Endothelial cell of umbilical vein (primary cell): ENCODE results near the gene CNTFR. TPM values are rescaled to one million over a fixed set of nuclear protein-coding genes. Genes with fewer than 3 reads are reported as not detected.

Experiments
- BruUV-seq: library from RNA; stranded (reverse); fragments of 400-500 nt; replicated peaks from 2 replicates; lab custom pipeline; 2021; lab: Mats Ljungman, UMichigan
- CTCF ChIA-PET: fragments of 300-600, 350-600 bp; sonication (Branson Sonifier 250); formaldehyde crosslinking; loops from one replicate; lab custom pipeline; 2021; ENCODE audit warnings: antibody characterized with exemption, inconsistent platforms; lab: Charles Lee
- POLR2A ChIA-PET: fragments of 300-600, 350-600 bp; sonication (Branson Sonifier 250); formaldehyde crosslinking; loops from one replicate; lab custom pipeline; 2021; ENCODE audit warnings: antibody characterized with exemption, inconsistent platforms; lab: Charles Lee
- DNase-seq: peaks from one replicate; pipeline ENCODE4 v3.0.0-alpha.2; 2011; ENCODE audit warnings: low read depth, low spot score
- FAIRE-seq: peaks from 2 replicates; lab custom pipeline; 2011; peaks lifted over from hg19 to GRCh38; lab: Jason Lieb, UNC
- H2AFZ ChIP-seq: 2 replicates; pipeline ENCODE4 v1.6.0; 2012; ENCODE audit warnings: low read depth, low read length, control low read depth, inconsistent platforms
- H3K27ac ChIP-seq: 2 replicates; pipeline ENCODE4 v1.5.1; 2011; ENCODE audit warnings: low read depth, mild to moderate bottlenecking, control low read depth, low read length, moderate library complexity; ENCODE audit not compliant: insufficient read depth
- H3K27me3 ChIP-seq, 2 experiments: 2 replicates each; pipeline versions ENCODE4 v1.6.0 to v1.6.1; 2011; ENCODE audit warnings: low read length in 2 of 2, mixed read lengths in 1 of 2; ENCODE audit not compliant: control insufficient read depth in 2 of 2, insufficient read depth in 2 of 2
- H3K36me3 ChIP-seq, 2 experiments: 2 replicates in 1 of 2; 3 replicates in 1 of 2; pipeline ENCODE4 v1.5.1; 2011; ENCODE audit warnings: low read length in 2 of 2, mild to moderate bottlenecking in 1 of 2, moderate library complexity in 1 of 2; ENCODE audit not compliant: control insufficient read depth in 2 of 2, insufficient read depth in 2 of 2; ENCODE audit errors: extremely low read depth in 1 of 2
- H3K4me1 ChIP-seq: 3 replicates; pipeline ENCODE4 v1.5.1; 2011; ENCODE audit warnings: mild to moderate bottlenecking, low read length; ENCODE audit not compliant: control insufficient read depth, insufficient read depth; ENCODE audit errors: extremely low read depth
- H3K4me2 ChIP-seq: 2 replicates; pipeline ENCODE4 v1.6.1; 2011; ENCODE audit warnings: low read length, control low read depth, mixed read lengths; ENCODE audit not compliant: insufficient read depth
- H3K4me3 ChIP-seq, 3 experiments: fragments of 200-600 bp in 1 of 3; sonication (generic), shearing (Covaris generic) in 1 of 3; replicated peaks in 1 of 3; 2 replicates each; pipeline ENCODE4 v1.5.1; 2011 to 2016; ENCODE audit warnings: control low read depth in 3 of 3, low read length in 3 of 3, mild to moderate bottlenecking in 2 of 3, inconsistent platforms in 1 of 3, low read depth in 1 of 3, moderate library complexity in 1 of 3; ENCODE audit not compliant: insufficient read depth in 1 of 3
- H3K79me2 ChIP-seq: 2 replicates; pipeline ENCODE4 v1.6.0; 2012; ENCODE audit warnings: low read length, inconsistent platforms; ENCODE audit not compliant: control insufficient read depth, insufficient read depth
- H3K9ac ChIP-seq: replicated peaks from 2 replicates; pipeline ENCODE3; 2011; ENCODE audit warnings: low read length, control low read depth; ENCODE audit not compliant: insufficient read depth; ENCODE audit errors: extremely low read depth
- H3K9me1 ChIP-seq: replicated peaks from 3 replicates; pipeline ENCODE4 v1.6.0; 2011; ENCODE audit warnings: mild to moderate bottlenecking, low read length; ENCODE audit not compliant: control insufficient read depth, insufficient read depth; ENCODE audit errors: extremely low read depth
- H3K9me3 ChIP-seq: replicated peaks from 2 replicates; pipeline ENCODE4 v1.5.1; 2012; ENCODE audit warnings: low read length, inconsistent platforms; ENCODE audit not compliant: control insufficient read depth, insufficient read depth
- H4K20me1 ChIP-seq: replicated peaks from 2 replicates; pipeline ENCODE3; 2011; ENCODE audit warnings: mild to moderate bottlenecking, low read length; ENCODE audit not compliant: control insufficient read depth, insufficient read depth; ENCODE audit errors: extremely low read depth
- EZH2 ChIP-seq: IDR thresholded peaks from 2 replicates; pipeline ENCODE4 v1.6.1; 2012; ENCODE audit warnings: borderline replicate concordance, low read depth, mild to moderate bottlenecking, moderate library complexity, low read length, inconsistent platforms; ENCODE audit not compliant: severe bottlenecking
- FOS ChIP-seq: IDR thresholded peaks from 2 replicates; pipeline ENCODE4 v1.6.1; 2011; ENCODE audit warnings: mild to moderate bottlenecking, low read length, moderate library complexity, borderline replicate concordance; ENCODE audit not compliant: insufficient read depth
- GATA2 ChIP-seq: IDR thresholded peaks from 2 replicates; pipeline ENCODE4 v1.7.0; 2011; ENCODE audit warnings: low read depth, mild to moderate bottlenecking, moderate library complexity, mixed read lengths, low read length; ENCODE audit not compliant: insufficient read length, insufficient read depth
- JUN ChIP-seq: IDR thresholded peaks from 2 replicates; pipeline ENCODE4 v1.6.1; 2011; ENCODE audit warnings: borderline replicate concordance, low read depth; ENCODE audit not compliant: insufficient read length, insufficient read depth
- MYC ChIP-seq: IDR thresholded peaks from one replicate; pipeline ENCODE4 v1.6.1; 2011; ENCODE audit warnings: mild to moderate bottlenecking, low read depth, low read length
- POLR2A ChIP-seq: IDR thresholded peaks from 2 replicates; pipeline ENCODE4 v1.6.1; 2012; ENCODE audit warnings: low read depth, mild to moderate bottlenecking, control low read depth, low read length
- POLR2AphosphoS5 ChIP-seq: IDR thresholded peaks from 2 replicates; pipeline ENCODE4 v1.6.1; 2012; ENCODE audit warnings: low read depth, mild to moderate bottlenecking, control low read depth, low read length, moderate library complexity; ENCODE audit not compliant: insufficient read depth
- dilution Hi-C: fragments of 300-500 bp; cut with MboI; formaldehyde crosslinking; loops from one replicate; pipeline ENCODE4 v1.15.0; 2019; ENCODE audit warnings: low sequenced_read_pairs; ENCODE audit not compliant: extremely low pct_ligation_motif_present
- intact Hi-C: fragments of 100-400 bp; cut with micrococcal nuclease; formaldehyde crosslinking; loops from one replicate; pipeline ENCODE4 v1.10.0; 2022
- polyA plus RNA-seq, 4 experiments: library from polyadenylated mRNA; depleted of rRNA in 3 of 4; stranded (reverse) in 3 of 4; unstranded in 1 of 4; fragments of >200 nt; gene quantifications; 2 replicates each; pipeline versions ENCODE4 v1.2.1 to v1.2.3, GENCODE V29; 2011 to 2012; ENCODE audit warnings: missing spikeins in 1 of 4
- total RNA-seq: library from RNA; stranded (reverse); gene quantifications from 2 replicates; pipeline ENCODE4 v1.2.3, GENCODE V29; 2021
- TF ChIP-seq, protein P1 (sequence below): IDR thresholded peaks from 2 replicates; pipeline ENCODE4 v1.6.1; 2011; ENCODE audit not compliant: insufficient read depth, insufficient read length
- TF ChIP-seq, protein P2 (sequence below), 2 donors: IDR thresholded peaks; 1 replicate in 1 of 2; 2 replicates in 1 of 2; pipeline ENCODE4 v1.5.1; 2011; ENCODE audit warnings: low read length in 2 of 2, mild to moderate bottlenecking in 2 of 2, moderate library complexity in 2 of 2, control low read depth in 1 of 2, inconsistent platforms in 1 of 2, low read depth in 1 of 2; ENCODE audit not compliant: insufficient read depth in 1 of 2; ENCODE audit errors: extremely low read depth in 1 of 2

CNTFR gene
- total and polyA plus RNA-seq, 2 donors (not counting 3 experiments of a cell fraction or from before 2014, with no cell fraction given): not detected

DNA sequence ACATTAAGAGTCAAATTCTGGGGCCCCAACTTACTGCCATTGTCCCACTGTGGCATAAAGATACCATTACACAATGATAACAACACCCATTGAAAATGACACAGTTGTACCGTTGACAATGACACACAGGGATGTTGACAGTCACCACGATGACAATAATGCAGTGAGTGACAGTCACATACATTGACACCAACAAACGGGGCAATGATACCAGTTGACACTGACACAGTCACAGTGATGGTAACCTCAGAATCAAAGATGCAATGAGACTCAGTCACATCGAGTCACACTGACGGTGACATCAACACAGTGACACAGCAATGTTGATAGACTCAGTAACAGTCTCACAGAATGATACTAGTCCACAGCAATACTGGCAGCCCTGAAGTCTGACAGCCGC lies 16.9 kb downstream of the CNTFR start:
- Histone ChIP-seq H3K36me3 (no peaks in the 10 kb centered on the region), H3K4me2 (no peak overlapping the region), H4K20me1 (no peaks in the 10 kb centered on the region), H3K79me2 (no peaks in the 10 kb centered on the region), H3K4me3 (no peak overlapping the region), H2AFZ (no peak overlapping the region), H3K27ac (no peak overlapping the region), H3K9me3 (no peaks in the 10 kb centered on the region), H3K27me3 (peaks cover 20 to 24% of the 10 kb centered on the region in 2 experiments), H3K9me1 (no peaks in the 10 kb centered on the region), H3K4me1 (no peaks in the 10 kb centered on the region), H3K9ac (no peak overlapping the region)
- ChIA-PET POLR2A (no interaction called here), CTCF (no interaction called here)
- no peak for FAIRE-seq
- no TSS peak for BruUV-seq
- TF ChIP-seq, protein P1, sequence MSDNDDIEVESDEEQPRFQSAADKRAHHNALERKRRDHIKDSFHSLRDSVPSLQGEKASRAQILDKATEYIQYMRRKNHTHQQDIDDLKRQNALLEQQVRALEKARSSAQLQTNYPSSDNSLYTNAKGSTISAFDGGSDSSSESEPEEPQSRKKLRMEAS: no peak
- TF ChIP-seq EZH2 (no peak), POLR2A (no peak), FOS (no peak), JUN (no peak)
- TF ChIP-seq, protein P2, sequence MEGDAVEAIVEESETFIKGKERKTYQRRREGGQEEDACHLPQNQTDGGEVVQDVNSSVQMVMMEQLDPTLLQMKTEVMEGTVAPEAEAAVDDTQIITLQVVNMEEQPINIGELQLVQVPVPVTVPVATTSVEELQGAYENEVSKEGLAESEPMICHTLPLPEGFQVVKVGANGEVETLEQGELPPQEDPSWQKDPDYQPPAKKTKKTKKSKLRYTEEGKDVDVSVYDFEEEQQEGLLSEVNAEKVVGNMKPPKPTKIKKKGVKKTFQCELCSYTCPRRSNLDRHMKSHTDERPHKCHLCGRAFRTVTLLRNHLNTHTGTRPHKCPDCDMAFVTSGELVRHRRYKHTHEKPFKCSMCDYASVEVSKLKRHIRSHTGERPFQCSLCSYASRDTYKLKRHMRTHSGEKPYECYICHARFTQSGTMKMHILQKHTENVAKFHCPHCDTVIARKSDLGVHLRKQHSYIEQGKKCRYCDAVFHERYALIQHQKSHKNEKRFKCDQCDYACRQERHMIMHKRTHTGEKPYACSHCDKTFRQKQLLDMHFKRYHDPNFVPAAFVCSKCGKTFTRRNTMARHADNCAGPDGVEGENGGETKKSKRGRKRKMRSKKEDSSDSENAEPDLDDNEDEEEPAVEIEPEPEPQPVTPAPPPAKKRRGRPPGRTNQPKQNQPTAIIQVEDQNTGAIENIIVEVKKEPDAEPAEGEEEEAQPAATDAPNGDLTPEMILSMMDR (IDR thresholded peaks at IDR 0.05; ENCODE audit: extremely low read depth in 1 of 2, insufficient read depth in 1 of 2, low read depth in 1 of 2, low read length in 2 of 2): no peak
- DNase-seq: no peak
- intact Hi-C loops: no loop called here
- dilution Hi-C loops: no loop called here

- BruUV-seq: no TSS peak
- Histone ChIP-seq H2AFZ (no peak overlapping the region), H3K9me1 (no peaks in the 10 kb centered on the region), H3K4me3 (no peak overlapping the region), H4K20me1 (no peaks in the 10 kb centered on the region), H3K4me1 (no peaks in the 10 kb centered on the region), H3K36me3 (no peaks in the 10 kb centered on the region), H3K9me3 (no peaks in the 10 kb centered on the region), H3K79me2 (no peaks in the 10 kb centered on the region), H3K27ac (no peak overlapping the region), H3K27me3 (peaks cover 18% of the 10 kb centered on the region in 2 experiments), H3K9ac (no peak overlapping the region), H3K4me2 (no peak overlapping the region)
- FAIRE-seq (no peak), DNase-seq (no peak)
- ChIA-PET CTCF (interaction anchor here (1.0 to 2.6 kb wide), 3 partner anchors 19 to 32 kb away, joined by 3 to 17 read pairs (median 3); no protein-coding TSS in a partner anchor), POLR2A (no interaction called here)
- TF ChIP-seq GATA2 (no peak), EZH2 (no peak), FOS (no peak), POLR2AphosphoS5 (no peak), MYC (no peak), JUN (no peak), POLR2A (no peak)
- TF ChIP-seq, protein P2 (IDR thresholded peaks at IDR 0.05; ENCODE audit: extremely low read depth in 1 of 2, insufficient read depth in 1 of 2, low read depth in 1 of 2, low read length in 2 of 2): no peak
- TF ChIP-seq, protein P1: no peak
- intact Hi-C loops (no loop called here), dilution Hi-C loops (no loop called here)
These were observed 17.4 kb downstream of the CNTFR start for GRCh38 chr9:34572092-34572491.
